NT2/D1 (cell line): ENCODE results near the gene MTMR1.

Experiments
- DNase-seq: peaks from one replicate; pipeline ENCODE4 v3.0.0-alpha.2; 2011; ENCODE audit warnings: low read depth, low spot score
- H3K27me3 ChIP-seq: 2 replicates; pipeline ENCODE4 v1.6.0; 2011; ENCODE audit warnings: mild to moderate bottlenecking; ENCODE audit not compliant: insufficient read length, insufficient read depth
- H3K36me3 ChIP-seq: 2 replicates; pipeline ENCODE4 v1.6.1; 2011; ENCODE audit warnings: mild to moderate bottlenecking, low read length, mixed read lengths; ENCODE audit not compliant: insufficient read depth, insufficient read length
- H3K4me1 ChIP-seq: 2 replicates; pipeline ENCODE4 v1.5.1; 2011; ENCODE audit not compliant: insufficient read depth, insufficient read length
- H3K4me3 ChIP-seq: 2 replicates; pipeline ENCODE4 v1.5.1; 2011; ENCODE audit warnings: low read depth; ENCODE audit not compliant: insufficient read length
- H3K9ac ChIP-seq: 2 replicates; pipeline ENCODE4 v1.6.0; 2011; ENCODE audit warnings: low read depth; ENCODE audit not compliant: insufficient read length
- H3K9me3 ChIP-seq: 2 replicates; pipeline ENCODE4 v1.5.1; 2011; ENCODE audit warnings: mild to moderate bottlenecking, low read length; ENCODE audit not compliant: insufficient read depth
- SUZ12 ChIP-seq: IDR thresholded peaks from 2 replicates; pipeline ENCODE4 v1.6.1; 2011; ENCODE audit not compliant: insufficient read length, insufficient read depth; ENCODE audit errors: extremely low read depth
- YY1 ChIP-seq: IDR thresholded peaks from 2 replicates; pipeline ENCODE4 v1.6.1; 2011; ENCODE audit not compliant: insufficient read length, insufficient read depth
- ZNF274 ChIP-seq: IDR thresholded peaks from 2 replicates; pipeline ENCODE4 v1.6.1; 2011; ENCODE audit warnings: mild to moderate bottlenecking, low read depth, low read length

The MTMR1 gene

GRCh38 chrX:150697641-150698040 lies 4.4 kb downstream of the MTMR1 start:
- no peaks in the 10 kb centered on the region for H3K36me3 ChIP-seq
- no peaks in the 10 kb centered on the region for H3K9me3 ChIP-seq
- H3K4me3 ChIP-seq, result no peak overlapping the region
- no peaks in the 10 kb centered on the region for H3K4me1 ChIP-seq
- no peak for DNase-seq
- H3K27me3 ChIP-seq, result no peaks in the 10 kb centered on the region
- H3K9ac ChIP-seq, result no peak overlapping the region
- TF ChIP-seq SUZ12 (no peak), YY1 (no peak), ZNF274 (no peak)

GRCh38 chrX:150698981-150699380 lies 5.8 kb downstream of the MTMR1 start:
- Histone ChIP-seq H3K9me3 (no peaks in the 10 kb centered on the region), H3K9ac (no peak overlapping the region), H3K4me3 (no peak overlapping the region), H3K27me3 (no peaks in the 10 kb centered on the region), H3K36me3 (no peaks in the 10 kb centered on the region), H3K4me1 (no peaks in the 10 kb centered on the region)
- no peak for DNase-seq
- no peak for TF ChIP-seq SUZ12
- TF ChIP-seq ZNF274, result no peak
- no peak for TF ChIP-seq YY1

- Histone ChIP-seq H3K9me3 (no peaks in the 10 kb centered on the region), H3K36me3 (no peaks in the 10 kb centered on the region), H3K4me3 (no peak overlapping the region), H3K9ac (no peak overlapping the region), H3K4me1 (no peaks in the 10 kb centered on the region), H3K27me3 (no peaks in the 10 kb centered on the region)
- no peak for TF ChIP-seq ZNF274
- no peak for TF ChIP-seq SUZ12
- no peak for TF ChIP-seq YY1
- no peak for DNase-seq
Observed at GRCh38 chrX:150700107-150700506, 6.9 kb downstream of the MTMR1 start.

- no peaks in the 10 kb centered on the region for H3K36me3 ChIP-seq
- no peak for DNase-seq
- no peaks in the 10 kb centered on the region for H3K4me1 ChIP-seq
- no peak for TF ChIP-seq SUZ12
- TF ChIP-seq YY1, result no peak
- no peak for TF ChIP-seq ZNF274
- H3K27me3 ChIP-seq, result no peaks in the 10 kb centered on the region
- H3K4me3 ChIP-seq, result no peak overlapping the region
- no peak overlapping the region for H3K9ac ChIP-seq
- no peaks in the 10 kb centered on the region for H3K9me3 ChIP-seq
Observed at GRCh38 chrX:150701377-150701776, 8.2 kb downstream of the MTMR1 start.

- H3K9me3 ChIP-seq, result no peaks in the 10 kb centered on the region
- DNase-seq, result no peak
- H3K27me3 ChIP-seq, result no peaks in the 10 kb centered on the region
- H3K4me1 ChIP-seq, result no peaks in the 10 kb centered on the region
- H3K36me3 ChIP-seq, result no peaks in the 10 kb centered on the region
- TF ChIP-seq SUZ12, result no peak
- no peak for TF ChIP-seq ZNF274
- TF ChIP-seq YY1, result no peak
- no peak overlapping the region for H3K4me3 ChIP-seq
- no peak overlapping the region for H3K9ac ChIP-seq
Observed at GRCh38 chrX:150702966-150703694, 9.9 kb downstream of the MTMR1 start.

GRCh38 chrX:150703695-150703974 lies 10.4 kb downstream of the MTMR1 start:
- Histone ChIP-seq H3K9me3 (no peaks in the 10 kb centered on the region), H3K9ac (no peak overlapping the region), H3K4me3 (no peak overlapping the region), H3K4me1 (no peaks in the 10 kb centered on the region), H3K36me3 (no peaks in the 10 kb centered on the region), H3K27me3 (no peaks in the 10 kb centered on the region)
- no peak for DNase-seq
- TF ChIP-seq SUZ12, result no peak
- TF ChIP-seq YY1, result no peak
- TF ChIP-seq ZNF274, result no peak

GRCh38 chrX:150704030-150704613 lies 10.9 kb downstream of the MTMR1 start:
- no peaks in the 10 kb centered on the region for H3K9me3 ChIP-seq
- no peak overlapping the region for H3K4me3 ChIP-seq
- no peaks in the 10 kb centered on the region for H3K27me3 ChIP-seq
- H3K4me1 ChIP-seq, result no peaks in the 10 kb centered on the region
- no peaks in the 10 kb centered on the region for H3K36me3 ChIP-seq
- DNase-seq, result no peak
- no peak overlapping the region for H3K9ac ChIP-seq
- no peak for TF ChIP-seq ZNF274
- TF ChIP-seq YY1, result no peak
- no peak for TF ChIP-seq SUZ12

GRCh38 chrX:150712619-150713018 lies 19.4 kb downstream of the MTMR1 start:
- no peaks in the 10 kb centered on the region for H3K9me3 ChIP-seq
- no peak overlapping the region for H3K9ac ChIP-seq
- H3K4me3 ChIP-seq, result no peak overlapping the region
- H3K36me3 ChIP-seq, result no peaks in the 10 kb centered on the region
- no peak for DNase-seq
- H3K27me3 ChIP-seq, result no peaks in the 10 kb centered on the region
- TF ChIP-seq YY1 (no peak), SUZ12 (no peak), ZNF274 (no peak)
- no peaks in the 10 kb centered on the region for H3K4me1 ChIP-seq
